GM23338 (cell line): ENCODE results near the gene FOXP1.

Source experiments
- CREB1 ChIP-seq: fragments of 250-450 bp; sonication (Bioruptor Pico); IDR thresholded peaks from 2 replicates; pipeline ENCODE4 v1.5.0; 2020; ENCODE audit warnings: low read depth, mild to moderate bottlenecking, moderate library complexity
- EZH2 ChIP-seq: fragments of 200-600 bp; sonication (generic); IDR thresholded peaks from one replicate; pipeline ENCODE4 v1.8.0; 2017; ENCODE audit warnings: antibody characterized with exemption, mild to moderate bottlenecking, low read depth; ENCODE audit not compliant: unreplicated experiment
- EZH2phosphoT487 ChIP-seq: fragments of 200-600 bp; sonication (generic); IDR thresholded peaks from one replicate; pipeline ENCODE4 v1.8.1; 2018; ENCODE audit warnings: antibody characterized with exemption; ENCODE audit not compliant: unreplicated experiment
- JUNB ChIP-seq: IDR thresholded peaks from one replicate; pipeline ENCODE4 v1.6.1; 2016; ENCODE audit warnings: antibody characterized with exemption; ENCODE audit not compliant: unreplicated experiment
- POLR2AphosphoS5 ChIP-seq: IDR thresholded peaks from 2 replicates; pipeline ENCODE4 v1.6.1; 2016; ENCODE audit warnings: antibody characterized with exemption, low read depth
- STAT1 ChIP-seq: IDR thresholded peaks from one replicate; pipeline ENCODE4 v1.6.1; 2016; ENCODE audit warnings: antibody characterized with exemption; ENCODE audit not compliant: unreplicated experiment
- ZNF114 ChIP-seq: fragments of 250-450 bp; sonication (Bioruptor Pico); IDR thresholded peaks from 2 replicates; pipeline ENCODE4 v1.5.0; 2020; ENCODE audit warnings: mild to moderate bottlenecking, moderate library complexity
- ZNF331 ChIP-seq: fragments of 250-450 bp; sonication (Bioruptor Pico); IDR thresholded peaks from 2 replicates; pipeline ENCODE4 v1.5.0; 2020; ENCODE audit warnings: low read depth, mild to moderate bottlenecking, moderate library complexity
- TF ChIP-seq, protein P1 (sequence below), 2 experiments: fragments of 200-600 bp in 1 of 2; sonication (generic) in 1 of 2; conservative IDR thresholded peaks; 2 replicates each; pipeline versions ENCODE4 v1.5.1 to v1.6.1; 2016 to 2017; ENCODE audit warnings: antibody characterized with exemption in 2 of 2, low read depth in 2 of 2, mild to moderate bottlenecking in 2 of 2, moderate library complexity in 1 of 2
- TF ChIP-seq, protein P2 (sequence below): IDR thresholded peaks from one replicate; pipeline ENCODE4 v1.6.1; 2018; ENCODE audit warnings: antibody characterized with exemption; ENCODE audit not compliant: unreplicated experiment
- TF ChIP-seq, protein P3 (sequence below): IDR thresholded peaks from 2 replicates; pipeline ENCODE4 v1.6.1; 2016; ENCODE audit warnings: antibody characterized with exemption

DNA sequence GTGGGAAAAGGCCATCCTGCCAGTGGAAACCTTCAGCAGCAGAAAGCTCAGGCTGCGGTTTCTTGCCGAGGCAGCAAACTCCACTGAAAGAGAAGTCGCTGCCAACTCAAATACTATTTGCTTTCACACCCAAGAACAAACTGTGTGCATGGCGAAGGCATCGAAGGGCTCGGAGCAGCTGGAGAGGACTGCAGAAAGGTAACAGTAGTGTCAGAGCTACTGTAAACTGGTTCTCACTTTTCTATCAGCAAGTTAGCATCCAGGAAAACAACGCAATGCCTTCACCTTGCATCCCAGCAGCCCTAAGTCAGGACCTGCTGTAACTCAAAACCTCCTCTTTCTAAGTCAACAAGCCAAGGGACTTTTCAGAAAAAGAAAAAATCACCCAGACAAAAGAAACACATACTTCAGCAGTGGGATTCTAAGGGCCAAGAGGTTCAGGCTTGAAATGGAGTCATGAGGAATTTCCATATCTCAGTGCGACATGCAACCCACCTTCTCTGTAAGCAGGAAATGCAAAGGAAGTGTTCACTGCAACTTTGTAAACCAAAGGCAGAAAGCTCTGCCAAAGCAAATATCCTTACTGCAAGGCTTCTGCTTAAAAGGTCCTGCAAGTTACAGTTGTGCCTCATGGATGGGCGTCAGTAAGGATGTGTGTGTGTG, 193.5 kb downstream of the FOXP1 start:
- TF ChIP-seq CREB1 (CRISPR knock-in tag) = no peak
- no peak for TF ChIP-seq EZH2
- TF ChIP-seq POLR2AphosphoS5 = no peak
- TF ChIP-seq, protein P1, sequence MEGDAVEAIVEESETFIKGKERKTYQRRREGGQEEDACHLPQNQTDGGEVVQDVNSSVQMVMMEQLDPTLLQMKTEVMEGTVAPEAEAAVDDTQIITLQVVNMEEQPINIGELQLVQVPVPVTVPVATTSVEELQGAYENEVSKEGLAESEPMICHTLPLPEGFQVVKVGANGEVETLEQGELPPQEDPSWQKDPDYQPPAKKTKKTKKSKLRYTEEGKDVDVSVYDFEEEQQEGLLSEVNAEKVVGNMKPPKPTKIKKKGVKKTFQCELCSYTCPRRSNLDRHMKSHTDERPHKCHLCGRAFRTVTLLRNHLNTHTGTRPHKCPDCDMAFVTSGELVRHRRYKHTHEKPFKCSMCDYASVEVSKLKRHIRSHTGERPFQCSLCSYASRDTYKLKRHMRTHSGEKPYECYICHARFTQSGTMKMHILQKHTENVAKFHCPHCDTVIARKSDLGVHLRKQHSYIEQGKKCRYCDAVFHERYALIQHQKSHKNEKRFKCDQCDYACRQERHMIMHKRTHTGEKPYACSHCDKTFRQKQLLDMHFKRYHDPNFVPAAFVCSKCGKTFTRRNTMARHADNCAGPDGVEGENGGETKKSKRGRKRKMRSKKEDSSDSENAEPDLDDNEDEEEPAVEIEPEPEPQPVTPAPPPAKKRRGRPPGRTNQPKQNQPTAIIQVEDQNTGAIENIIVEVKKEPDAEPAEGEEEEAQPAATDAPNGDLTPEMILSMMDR (conservative IDR thresholded peaks at IDR 0.05; ENCODE audit: low read depth in 2 of 2) = no peak
- TF ChIP-seq EZH2phosphoT487 = no peak
- no peak for TF ChIP-seq JUNB
- TF ChIP-seq, protein P2, sequence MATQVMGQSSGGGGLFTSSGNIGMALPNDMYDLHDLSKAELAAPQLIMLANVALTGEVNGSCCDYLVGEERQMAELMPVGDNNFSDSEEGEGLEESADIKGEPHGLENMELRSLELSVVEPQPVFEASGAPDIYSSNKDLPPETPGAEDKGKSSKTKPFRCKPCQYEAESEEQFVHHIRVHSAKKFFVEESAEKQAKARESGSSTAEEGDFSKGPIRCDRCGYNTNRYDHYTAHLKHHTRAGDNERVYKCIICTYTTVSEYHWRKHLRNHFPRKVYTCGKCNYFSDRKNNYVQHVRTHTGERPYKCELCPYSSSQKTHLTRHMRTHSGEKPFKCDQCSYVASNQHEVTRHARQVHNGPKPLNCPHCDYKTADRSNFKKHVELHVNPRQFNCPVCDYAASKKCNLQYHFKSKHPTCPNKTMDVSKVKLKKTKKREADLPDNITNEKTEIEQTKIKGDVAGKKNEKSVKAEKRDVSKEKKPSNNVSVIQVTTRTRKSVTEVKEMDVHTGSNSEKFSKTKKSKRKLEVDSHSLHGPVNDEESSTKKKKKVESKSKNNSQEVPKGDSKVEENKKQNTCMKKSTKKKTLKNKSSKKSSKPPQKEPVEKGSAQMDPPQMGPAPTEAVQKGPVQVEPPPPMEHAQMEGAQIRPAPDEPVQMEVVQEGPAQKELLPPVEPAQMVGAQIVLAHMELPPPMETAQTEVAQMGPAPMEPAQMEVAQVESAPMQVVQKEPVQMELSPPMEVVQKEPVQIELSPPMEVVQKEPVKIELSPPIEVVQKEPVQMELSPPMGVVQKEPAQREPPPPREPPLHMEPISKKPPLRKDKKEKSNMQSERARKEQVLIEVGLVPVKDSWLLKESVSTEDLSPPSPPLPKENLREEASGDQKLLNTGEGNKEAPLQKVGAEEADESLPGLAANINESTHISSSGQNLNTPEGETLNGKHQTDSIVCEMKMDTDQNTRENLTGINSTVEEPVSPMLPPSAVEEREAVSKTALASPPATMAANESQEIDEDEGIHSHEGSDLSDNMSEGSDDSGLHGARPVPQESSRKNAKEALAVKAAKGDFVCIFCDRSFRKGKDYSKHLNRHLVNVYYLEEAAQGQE = no peak
- TF ChIP-seq, protein P3, sequence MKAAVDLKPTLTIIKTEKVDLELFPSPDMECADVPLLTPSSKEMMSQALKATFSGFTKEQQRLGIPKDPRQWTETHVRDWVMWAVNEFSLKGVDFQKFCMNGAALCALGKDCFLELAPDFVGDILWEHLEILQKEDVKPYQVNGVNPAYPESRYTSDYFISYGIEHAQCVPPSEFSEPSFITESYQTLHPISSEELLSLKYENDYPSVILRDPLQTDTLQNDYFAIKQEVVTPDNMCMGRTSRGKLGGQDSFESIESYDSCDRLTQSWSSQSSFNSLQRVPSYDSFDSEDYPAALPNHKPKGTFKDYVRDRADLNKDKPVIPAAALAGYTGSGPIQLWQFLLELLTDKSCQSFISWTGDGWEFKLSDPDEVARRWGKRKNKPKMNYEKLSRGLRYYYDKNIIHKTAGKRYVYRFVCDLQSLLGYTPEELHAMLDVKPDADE = no peak
- TF ChIP-seq STAT1 = no peak
- TF ChIP-seq ZNF331 (CRISPR knock-in tag) = no peak
- no peak for TF ChIP-seq ZNF114
